Chondrocyte (in vitro differentiated cells): ENCODE results near the gene RASSF7. TPM values are rescaled to one million over a fixed set of nuclear protein-coding genes. Genes with fewer than 3 reads are reported as not detected.
A peak's percentile ranks its signal among the peaks of the same experiment; 100 is the strongest.

Experiments used
- DNase-seq: peaks from one replicate; pipeline ENCODE4 v3.0.0; 2021; ENCODE audit warnings: mixed read lengths, low spot score
- H3K27ac Mint-ChIP-seq: one replicate; pipeline ENCODE4 v1.8.0; 2021; ENCODE audit warnings: mild to moderate bottlenecking, moderate library complexity, mixed read lengths; ENCODE audit not compliant: unreplicated experiment
- H3K27me3 Mint-ChIP-seq: 2 replicates; pipeline ENCODE4 v1.8.0; 2021; ENCODE audit warnings: low read depth, mixed read lengths
- H3K36me3 Mint-ChIP-seq: 2 replicates; pipeline ENCODE4 v1.8.0; 2021; ENCODE audit warnings: low read depth, mixed read lengths
- H3K4me1 Mint-ChIP-seq: 2 replicates; pipeline ENCODE4 v1.8.0; 2021; ENCODE audit warnings: low read depth, mild to moderate bottlenecking, mixed read lengths
- H3K4me3 Mint-ChIP-seq: one replicate; pipeline ENCODE4 v1.8.0; 2021; ENCODE audit warnings: mild to moderate bottlenecking, moderate library complexity, mixed read lengths; ENCODE audit not compliant: unreplicated experiment
- H3K9me3 Mint-ChIP-seq: 2 replicates; pipeline ENCODE4 v1.8.0; 2021; ENCODE audit warnings: low read depth, mixed read lengths
- total RNA-seq: library from RNA; stranded (reverse); gene quantifications from 3 replicates; pipeline ENCODE4 v1.2.1, GENCODE V29; 2021
- TF ChIP-seq, protein P1 (sequence below): fragments of 200-600 bp; sonication (generic); IDR thresholded peaks from 2 replicates; pipeline ENCODE4 v1.5.0; 2021; ENCODE audit warnings: antibody characterized with exemption, mild to moderate bottlenecking, moderate library complexity

Gene RASSF7
- total RNA-seq, 1 donor from 2014 or later = 28.7 TPM

DNA sequence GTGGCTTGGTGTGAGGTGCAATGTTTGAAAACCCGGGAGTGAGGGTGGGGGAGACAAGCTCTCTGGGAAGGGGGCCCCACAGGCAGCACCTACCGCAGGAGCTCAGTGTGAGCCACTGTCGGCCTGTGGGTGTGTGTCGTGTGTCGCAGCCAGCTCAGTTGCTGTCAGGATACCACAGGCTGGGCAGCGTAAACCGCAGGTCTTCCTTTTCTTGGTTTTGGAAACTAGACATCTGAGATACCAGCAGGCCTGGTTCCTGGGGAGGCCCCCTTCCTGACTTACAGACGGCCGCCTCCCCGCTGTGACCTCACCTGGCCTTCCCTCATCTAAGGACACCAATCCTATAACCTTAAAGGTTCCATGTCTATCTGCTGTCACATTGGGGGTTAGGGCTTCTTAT, 35.6 kb downstream of the RASSF7 start:
- DNase-seq = no peak
- Mint-ChIP-seq H3K4me3 (no peak overlapping the region), H3K9me3 (no peaks in the 10 kb centered on the region), H3K36me3 (peaks cover 31% of the 10 kb centered on the region), H3K27ac (no peak overlapping the region), H3K4me1 (no peaks in the 10 kb centered on the region), H3K27me3 (no peaks in the 10 kb centered on the region)
- TF ChIP-seq, protein P1, sequence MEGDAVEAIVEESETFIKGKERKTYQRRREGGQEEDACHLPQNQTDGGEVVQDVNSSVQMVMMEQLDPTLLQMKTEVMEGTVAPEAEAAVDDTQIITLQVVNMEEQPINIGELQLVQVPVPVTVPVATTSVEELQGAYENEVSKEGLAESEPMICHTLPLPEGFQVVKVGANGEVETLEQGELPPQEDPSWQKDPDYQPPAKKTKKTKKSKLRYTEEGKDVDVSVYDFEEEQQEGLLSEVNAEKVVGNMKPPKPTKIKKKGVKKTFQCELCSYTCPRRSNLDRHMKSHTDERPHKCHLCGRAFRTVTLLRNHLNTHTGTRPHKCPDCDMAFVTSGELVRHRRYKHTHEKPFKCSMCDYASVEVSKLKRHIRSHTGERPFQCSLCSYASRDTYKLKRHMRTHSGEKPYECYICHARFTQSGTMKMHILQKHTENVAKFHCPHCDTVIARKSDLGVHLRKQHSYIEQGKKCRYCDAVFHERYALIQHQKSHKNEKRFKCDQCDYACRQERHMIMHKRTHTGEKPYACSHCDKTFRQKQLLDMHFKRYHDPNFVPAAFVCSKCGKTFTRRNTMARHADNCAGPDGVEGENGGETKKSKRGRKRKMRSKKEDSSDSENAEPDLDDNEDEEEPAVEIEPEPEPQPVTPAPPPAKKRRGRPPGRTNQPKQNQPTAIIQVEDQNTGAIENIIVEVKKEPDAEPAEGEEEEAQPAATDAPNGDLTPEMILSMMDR = no peak

DNA sequence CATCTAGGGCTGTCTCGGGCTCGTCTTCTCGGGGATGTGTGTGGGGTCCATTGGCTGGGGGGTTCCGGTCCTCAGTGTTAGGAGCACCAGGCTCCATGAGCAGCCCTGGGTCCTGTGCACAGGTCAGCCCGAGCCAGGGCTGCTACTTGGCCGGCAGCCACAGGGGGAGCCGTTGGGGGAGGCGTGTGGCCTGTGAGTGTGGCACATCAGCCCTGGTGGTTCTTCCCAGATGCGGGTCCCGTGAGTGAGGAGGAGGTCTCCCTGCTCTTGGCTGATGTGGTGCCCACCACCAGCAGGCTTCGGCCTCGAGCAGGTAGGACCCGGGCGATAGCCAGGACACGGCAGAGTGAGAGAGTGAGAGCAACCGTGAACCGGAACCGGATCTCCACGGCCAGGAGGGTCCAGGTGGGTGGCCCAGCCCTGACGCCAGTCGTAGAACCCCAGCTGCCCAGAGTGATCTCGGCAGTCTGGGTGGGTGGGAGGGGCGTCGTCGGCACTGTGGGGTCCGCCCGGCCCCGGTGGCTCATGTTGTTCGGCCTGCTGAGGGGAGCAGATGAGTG, 36.5 kb downstream of the RASSF7 start:
- Mint-ChIP-seq H3K27ac (no peak overlapping the region), H3K27me3 (no peaks in the 10 kb centered on the region), H3K36me3 (peaks cover 35% of the 10 kb centered on the region), H3K4me1 (no peaks in the 10 kb centered on the region), H3K9me3 (no peaks in the 10 kb centered on the region), H3K4me3 (no peak overlapping the region)
- DNase-seq = no peak
- TF ChIP-seq, protein P1 = peak; percentile 27

DNA sequence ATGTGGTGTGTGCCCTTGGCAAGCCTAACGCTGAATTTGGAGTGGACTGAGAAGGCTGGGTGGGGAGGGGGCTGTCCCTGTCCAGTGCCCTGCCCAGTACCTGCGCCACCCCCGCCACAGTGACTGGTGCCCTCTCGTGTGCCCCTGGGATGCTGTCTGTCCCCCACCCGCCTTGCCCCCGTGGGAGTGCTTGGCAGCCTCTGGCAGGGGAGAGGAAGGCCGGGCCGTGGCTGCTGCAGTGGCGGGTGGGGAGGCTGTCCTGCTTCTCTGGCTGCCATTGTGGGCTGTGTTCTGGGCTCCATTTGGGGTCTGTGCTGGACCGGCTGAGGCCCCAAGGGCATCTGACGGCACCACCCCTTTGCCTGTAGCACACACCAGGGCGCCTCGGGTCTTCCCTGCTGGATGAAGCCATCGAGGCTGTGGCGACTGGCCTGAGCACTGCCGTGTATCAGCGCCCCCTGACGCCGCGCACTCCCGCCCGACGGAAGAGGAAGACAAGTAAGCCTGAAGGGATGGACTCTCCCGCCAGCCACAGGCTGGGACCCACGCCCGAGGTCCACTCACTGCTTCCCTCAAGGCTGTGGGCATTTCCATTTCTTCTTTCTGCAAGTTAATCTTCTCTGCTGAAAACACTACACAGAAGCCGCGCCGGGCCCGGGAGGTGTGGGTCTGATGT, 37.4 kb downstream of the RASSF7 start:
- H3K4me1 Mint-ChIP-seq = no peaks in the 10 kb centered on the region
- H3K36me3 Mint-ChIP-seq = peaks cover 31% of the 10 kb centered on the region
- H3K9me3 Mint-ChIP-seq = no peaks in the 10 kb centered on the region
- no peak overlapping the region for H3K4me3 Mint-ChIP-seq
- TF ChIP-seq, protein P1 = no peak
- no peak overlapping the region for H3K27ac Mint-ChIP-seq
- no peak for DNase-seq
- H3K27me3 Mint-ChIP-seq = no peaks in the 10 kb centered on the region

DNA sequence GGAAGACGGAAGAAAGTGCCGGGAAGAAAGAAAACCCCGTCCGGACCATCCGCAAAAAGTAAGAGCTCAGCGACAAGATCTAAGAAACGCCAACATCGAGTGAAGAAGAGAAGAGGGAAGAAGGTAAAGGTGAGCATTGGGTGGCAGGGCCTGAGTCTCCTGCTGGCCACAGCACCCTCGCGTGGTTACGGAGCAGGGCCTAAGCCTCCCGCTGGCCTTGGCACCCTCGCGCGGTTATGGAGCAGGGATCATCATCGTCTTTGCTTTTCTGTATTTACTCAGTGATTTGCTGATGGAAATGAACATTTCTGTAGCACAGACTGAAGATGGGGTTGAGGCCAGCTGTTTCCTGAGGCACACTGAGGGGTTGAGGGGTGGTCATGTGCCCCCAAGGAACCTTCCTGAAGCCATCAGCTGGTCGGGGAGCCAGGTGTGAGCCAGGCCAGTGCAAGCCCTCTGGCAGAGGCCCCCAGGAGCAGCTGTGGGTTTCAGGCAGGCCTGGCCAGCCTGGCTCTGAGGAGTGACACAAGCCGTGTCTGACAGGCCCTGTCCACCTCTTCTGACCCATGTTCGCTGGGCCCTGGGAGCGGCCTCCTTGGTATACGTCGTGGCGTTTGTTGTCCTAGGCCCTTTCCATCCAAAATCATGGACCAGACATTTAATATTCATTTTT, 40.9 kb downstream of the RASSF7 start:
- Mint-ChIP-seq H3K36me3 (peaks cover 32% of the 10 kb centered on the region), H3K9me3 (no peaks in the 10 kb centered on the region), H3K4me3 (no peak overlapping the region), H3K4me1 (no peaks in the 10 kb centered on the region), H3K27ac (no peak overlapping the region), H3K27me3 (no peaks in the 10 kb centered on the region)
- TF ChIP-seq, protein P1 = no peak
- no peak for DNase-seq

DNA sequence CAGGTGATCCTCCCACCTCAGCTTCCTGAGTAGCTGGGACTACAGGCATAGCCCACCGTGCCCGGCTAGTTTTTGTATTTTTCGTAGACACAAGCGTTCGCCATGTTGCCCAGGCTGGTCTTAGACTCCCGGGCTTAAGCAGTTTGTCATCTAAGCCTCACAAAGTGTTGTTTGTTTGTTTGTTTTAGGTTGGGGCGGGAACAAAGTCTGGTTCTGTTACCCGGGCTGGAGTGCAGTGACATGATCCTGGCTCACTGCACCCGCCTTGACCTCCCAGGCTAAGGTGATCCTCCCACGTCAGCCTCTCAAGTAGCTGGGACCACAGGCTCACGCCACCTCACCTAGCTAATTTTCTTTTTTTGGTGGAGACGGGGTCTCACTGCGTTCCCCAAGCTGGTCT, 42.4 kb downstream of the RASSF7 start:
- peaks cover 31% of the 10 kb centered on the region for H3K36me3 Mint-ChIP-seq
- no peaks in the 10 kb centered on the region for H3K27me3 Mint-ChIP-seq
- TF ChIP-seq, protein P1 = no peak
- no peaks in the 10 kb centered on the region for H3K4me1 Mint-ChIP-seq
- DNase-seq = no peak
- H3K9me3 Mint-ChIP-seq = no peaks in the 10 kb centered on the region
- no peak overlapping the region for H3K27ac Mint-ChIP-seq
- H3K4me3 Mint-ChIP-seq = no peak overlapping the region
